GM23338 (cell line): ENCODE data around the gene COPS4. TPM values are rescaled to one million over a fixed set of nuclear protein-coding genes. Genes with fewer than 3 reads are reported as not detected.

Experiments used
- ATAC-seq: fragments of 200-7000 bp; cut with Tn5 transposase; 3 replicates; pipeline ENCODE4 v1.9.1; 2020
- DNase-seq: peaks from one replicate; pipeline ENCODE4 v3.0.0-alpha.2; 2015; ENCODE audit warnings: low spot score
- H2AFZ ChIP-seq: fragments of 200-600 bp; sonication (generic); 2 replicates; pipeline ENCODE4 v1.8.0; 2016; ENCODE audit warnings: antibody characterized with exemption, mild to moderate bottlenecking, moderate library complexity
- H3F3A ChIP-seq: fragments of 200-600 bp; sonication (generic); replicated peaks from 2 replicates; pipeline ENCODE4 v1.8.0; 2017; ENCODE audit warnings: antibody characterized with exemption, mixed run types, low read depth
- H3K27ac ChIP-seq: fragments of 200-600 bp; sonication (generic); 2 replicates; pipeline ENCODE4 v1.6.1; 2016; ENCODE audit warnings: low read depth
- H3K27me3 ChIP-seq: fragments of 200-600 bp; sonication (generic); 2 replicates; pipeline ENCODE4 v1.8.0; 2016; ENCODE audit warnings: mild to moderate bottlenecking, mixed run types, moderate library complexity; ENCODE audit not compliant: insufficient read depth
- H3K36me3 ChIP-seq: fragments of 200-600 bp; sonication (generic); 2 replicates; pipeline ENCODE4 v1.8.0; 2016; ENCODE audit warnings: mild to moderate bottlenecking; ENCODE audit not compliant: insufficient read depth
- H3K4me1 ChIP-seq: fragments of 200-600 bp; sonication (generic); 2 replicates; pipeline ENCODE4 v1.8.0; 2016; ENCODE audit warnings: mild to moderate bottlenecking, moderate library complexity; ENCODE audit not compliant: insufficient read depth
- H3K4me2 ChIP-seq: fragments of 200-600 bp; sonication (generic); 2 replicates; pipeline ENCODE4 v1.7.1; 2017; ENCODE audit warnings: mixed run types
- H3K4me3 ChIP-seq: fragments of 200-600 bp; sonication (generic); 2 replicates; pipeline ENCODE4 v1.6.1; 2016; ENCODE audit warnings: mixed run types
- H3K79me2 ChIP-seq: fragments of 200-600 bp; sonication (generic); replicated peaks from 2 replicates; pipeline ENCODE4 v1.8.0; 2017; ENCODE audit warnings: mild to moderate bottlenecking; ENCODE audit not compliant: insufficient read depth
- H3K9me2 ChIP-seq: fragments of 200-600 bp; sonication (generic); 2 replicates; pipeline ENCODE4 v1.8.0; 2017; ENCODE audit not compliant: insufficient read depth
- H4K20me1 ChIP-seq: fragments of 200-600 bp; sonication (generic); replicated peaks from 2 replicates; pipeline ENCODE4 v1.8.0; 2017; ENCODE audit warnings: mild to moderate bottlenecking; ENCODE audit not compliant: insufficient read depth
- H3K27ac Mint-ChIP-seq: 2 replicates; pipeline ENCODE4 v1.8.0; 2020; ENCODE audit warnings: inconsistent platforms, mild to moderate bottlenecking, moderate library complexity, mixed read lengths
- H3K27me3 Mint-ChIP-seq: 3 replicates; pipeline ENCODE4 v1.8.0; 2022; ENCODE audit warnings: low read depth, mild to moderate bottlenecking, moderate library complexity, mixed read lengths, inconsistent platforms; ENCODE audit not compliant: insufficient read depth, poor library complexity
- H3K36me3 Mint-ChIP-seq: 3 replicates; pipeline ENCODE4 v1.8.0; 2021; ENCODE audit warnings: low read depth, mild to moderate bottlenecking, inconsistent platforms, moderate library complexity, mixed read lengths
- H3K4me1 Mint-ChIP-seq: 3 replicates; pipeline ENCODE4 v1.8.0; 2020; ENCODE audit warnings: mild to moderate bottlenecking, inconsistent platforms, mixed read lengths
- H3K4me3 Mint-ChIP-seq: 3 replicates; pipeline ENCODE4 v1.8.0; 2021; ENCODE audit warnings: moderate library complexity, mild to moderate bottlenecking, inconsistent platforms, mixed read lengths
- H3K9me3 Mint-ChIP-seq: 3 replicates; pipeline ENCODE4 v1.8.0; 2020; ENCODE audit warnings: moderate library complexity, mild to moderate bottlenecking, inconsistent platforms, mixed read lengths
- EZH2 ChIP-seq: fragments of 200-600 bp; sonication (generic); IDR thresholded peaks from one replicate; pipeline ENCODE4 v1.8.0; 2017; ENCODE audit warnings: antibody characterized with exemption, mild to moderate bottlenecking, low read depth; ENCODE audit not compliant: unreplicated experiment
- JUNB ChIP-seq: IDR thresholded peaks from one replicate; pipeline ENCODE4 v1.6.1; 2016; ENCODE audit warnings: antibody characterized with exemption; ENCODE audit not compliant: unreplicated experiment
- POLR2AphosphoS5 ChIP-seq: IDR thresholded peaks from 2 replicates; pipeline ENCODE4 v1.6.1; 2016; ENCODE audit warnings: antibody characterized with exemption, low read depth
- STAT1 ChIP-seq: IDR thresholded peaks from one replicate; pipeline ENCODE4 v1.6.1; 2016; ENCODE audit warnings: antibody characterized with exemption; ENCODE audit not compliant: unreplicated experiment
- ZNF114 ChIP-seq: fragments of 250-450 bp; sonication (Bioruptor Pico); IDR thresholded peaks from 2 replicates; pipeline ENCODE4 v1.5.0; 2020; ENCODE audit warnings: mild to moderate bottlenecking, moderate library complexity
- ZNF331 ChIP-seq: fragments of 250-450 bp; sonication (Bioruptor Pico); IDR thresholded peaks from 2 replicates; pipeline ENCODE4 v1.5.0; 2020; ENCODE audit warnings: low read depth, mild to moderate bottlenecking, moderate library complexity
- polyA plus RNA-seq: library from polyadenylated mRNA; unstranded; fragments of >200 nt; fragmentation: Nextera tagmentation; extraction: Ambion mirVana; gene quantifications from 2 replicates; pipeline ENCODE4 v1.2.1, GENCODE V29; 2016
- total RNA-seq: library from RNA; depleted of rRNA; stranded (reverse); fragments of >200 nt; shearing (Covaris generic); gene quantifications from 2 replicates; pipeline ENCODE4 v1.2.3, GENCODE V29; 2014
- TF ChIP-seq, protein P1 (sequence below): IDR thresholded peaks from one replicate; pipeline ENCODE4 v1.6.1; 2018; ENCODE audit warnings: antibody characterized with exemption; ENCODE audit not compliant: unreplicated experiment
- TF ChIP-seq, protein P2 (sequence below): IDR thresholded peaks from 2 replicates; pipeline ENCODE4 v1.6.1; 2016; ENCODE audit warnings: antibody characterized with exemption
- TF ChIP-seq, protein P3 (sequence below), 2 experiments: fragments of 200-600 bp in 1 of 2; sonication (generic) in 1 of 2; conservative IDR thresholded peaks; 2 replicates each; pipeline versions ENCODE4 v1.5.1 to v1.6.1; 2016 to 2017; ENCODE audit warnings: antibody characterized with exemption in 2 of 2, low read depth in 2 of 2, mild to moderate bottlenecking in 2 of 2, moderate library complexity in 1 of 2

COPS4 gene
- total and polyA plus RNA-seq, 2 experiments from 2014 or later, result 23.7 to 46.6 TPM

DNA sequence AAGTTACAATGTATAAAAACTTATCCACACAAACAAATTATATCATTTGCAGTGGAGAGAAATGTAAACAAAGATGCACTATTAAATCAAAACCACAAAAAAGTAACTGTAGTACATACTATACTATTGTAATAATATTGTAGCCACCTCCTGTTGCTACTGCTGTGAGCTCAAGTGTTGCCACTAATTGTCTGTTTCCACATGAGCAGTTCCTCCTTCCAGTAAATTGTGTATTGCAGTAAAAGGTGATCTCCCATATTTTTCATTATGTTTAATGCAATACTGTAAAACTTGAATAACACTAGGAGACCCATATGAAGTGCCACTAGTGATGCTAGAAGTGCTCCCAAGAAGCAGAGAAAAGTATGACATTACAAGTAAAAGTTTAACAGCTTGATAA is 36.1 kb upstream of the COPS4 start:
- Histone ChIP-seq H3K4me1 (no peaks in the 10 kb centered on the region), H3K9me2 (no peaks in the 10 kb centered on the region), H3K4me3 (no peak overlapping the region), H3F3A (no peaks in the 10 kb centered on the region), H2AFZ (no peak overlapping the region), H3K27me3 (no peaks in the 10 kb centered on the region), H4K20me1 (no peaks in the 10 kb centered on the region), H3K27ac (no peak overlapping the region), H3K79me2 (peaks cover 13% of the 10 kb centered on the region), H3K4me2 (no peak overlapping the region), H3K36me3 (no peaks in the 10 kb centered on the region)
- Mint-ChIP-seq H3K27me3 (no peaks in the 10 kb centered on the region), H3K36me3 (no peaks in the 10 kb centered on the region), H3K9me3 (no peaks in the 10 kb centered on the region), H3K27ac (no peak overlapping the region), H3K4me3 (no peak overlapping the region), H3K4me1 (no peaks in the 10 kb centered on the region)
- no peak for ATAC-seq
- TF ChIP-seq EZH2 (no peak), JUNB (no peak), STAT1 (no peak), ZNF331 (CRISPR knock-in tag) (no peak)
- TF ChIP-seq, protein P1, sequence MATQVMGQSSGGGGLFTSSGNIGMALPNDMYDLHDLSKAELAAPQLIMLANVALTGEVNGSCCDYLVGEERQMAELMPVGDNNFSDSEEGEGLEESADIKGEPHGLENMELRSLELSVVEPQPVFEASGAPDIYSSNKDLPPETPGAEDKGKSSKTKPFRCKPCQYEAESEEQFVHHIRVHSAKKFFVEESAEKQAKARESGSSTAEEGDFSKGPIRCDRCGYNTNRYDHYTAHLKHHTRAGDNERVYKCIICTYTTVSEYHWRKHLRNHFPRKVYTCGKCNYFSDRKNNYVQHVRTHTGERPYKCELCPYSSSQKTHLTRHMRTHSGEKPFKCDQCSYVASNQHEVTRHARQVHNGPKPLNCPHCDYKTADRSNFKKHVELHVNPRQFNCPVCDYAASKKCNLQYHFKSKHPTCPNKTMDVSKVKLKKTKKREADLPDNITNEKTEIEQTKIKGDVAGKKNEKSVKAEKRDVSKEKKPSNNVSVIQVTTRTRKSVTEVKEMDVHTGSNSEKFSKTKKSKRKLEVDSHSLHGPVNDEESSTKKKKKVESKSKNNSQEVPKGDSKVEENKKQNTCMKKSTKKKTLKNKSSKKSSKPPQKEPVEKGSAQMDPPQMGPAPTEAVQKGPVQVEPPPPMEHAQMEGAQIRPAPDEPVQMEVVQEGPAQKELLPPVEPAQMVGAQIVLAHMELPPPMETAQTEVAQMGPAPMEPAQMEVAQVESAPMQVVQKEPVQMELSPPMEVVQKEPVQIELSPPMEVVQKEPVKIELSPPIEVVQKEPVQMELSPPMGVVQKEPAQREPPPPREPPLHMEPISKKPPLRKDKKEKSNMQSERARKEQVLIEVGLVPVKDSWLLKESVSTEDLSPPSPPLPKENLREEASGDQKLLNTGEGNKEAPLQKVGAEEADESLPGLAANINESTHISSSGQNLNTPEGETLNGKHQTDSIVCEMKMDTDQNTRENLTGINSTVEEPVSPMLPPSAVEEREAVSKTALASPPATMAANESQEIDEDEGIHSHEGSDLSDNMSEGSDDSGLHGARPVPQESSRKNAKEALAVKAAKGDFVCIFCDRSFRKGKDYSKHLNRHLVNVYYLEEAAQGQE, result no peak
- no peak for DNase-seq

DNA sequence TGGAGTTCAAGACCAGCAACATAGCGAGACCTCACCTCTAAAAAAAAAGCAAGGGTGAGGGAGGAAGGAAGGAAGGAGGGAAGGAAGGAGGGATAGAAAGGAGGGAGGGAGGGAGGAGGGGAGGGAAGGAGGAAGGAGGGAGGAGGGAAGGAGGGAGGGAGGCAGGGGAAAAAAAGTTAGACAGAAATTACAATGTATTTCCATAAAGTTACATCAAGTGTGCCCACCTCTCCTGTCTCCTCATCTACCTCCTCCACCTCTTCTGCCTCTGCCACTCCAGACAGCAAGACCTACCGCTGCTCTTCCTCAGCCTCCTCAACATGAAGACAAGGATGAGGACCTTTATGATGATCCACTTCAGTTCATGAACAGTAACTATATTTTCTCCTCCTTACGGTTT is 32.7 kb upstream of the COPS4 start:
- Mint-ChIP-seq H3K27me3 (peaks cover 4% of the 10 kb centered on the region), H3K4me1 (peaks cover 2% of the 10 kb centered on the region; the same call in 1 of the 3 replicates), H3K9me3 (no peaks in the 10 kb centered on the region), H3K36me3 (no peaks in the 10 kb centered on the region), H3K4me3 (no peak overlapping the region), H3K27ac (no peak overlapping the region; the same call in 1 of the 2 replicates)
- Histone ChIP-seq H3K4me3 (no peak overlapping the region), H3K27me3 (no peaks in the 10 kb centered on the region), H2AFZ (no peak overlapping the region), H3K36me3 (no peaks in the 10 kb centered on the region), H3K9me2 (no peaks in the 10 kb centered on the region), H3F3A (no peaks in the 10 kb centered on the region), H3K4me2 (no peak overlapping the region), H4K20me1 (no peaks in the 10 kb centered on the region), H3K27ac (no peak overlapping the region), H3K79me2 (peaks cover 35% of the 10 kb centered on the region), H3K4me1 (no peaks in the 10 kb centered on the region)
- ATAC-seq, result no peak
- no peak for DNase-seq
- TF ChIP-seq STAT1 (no peak), ZNF114 (no peak), JUNB (no peak), POLR2AphosphoS5 (no peak)
- TF ChIP-seq, protein P2, sequence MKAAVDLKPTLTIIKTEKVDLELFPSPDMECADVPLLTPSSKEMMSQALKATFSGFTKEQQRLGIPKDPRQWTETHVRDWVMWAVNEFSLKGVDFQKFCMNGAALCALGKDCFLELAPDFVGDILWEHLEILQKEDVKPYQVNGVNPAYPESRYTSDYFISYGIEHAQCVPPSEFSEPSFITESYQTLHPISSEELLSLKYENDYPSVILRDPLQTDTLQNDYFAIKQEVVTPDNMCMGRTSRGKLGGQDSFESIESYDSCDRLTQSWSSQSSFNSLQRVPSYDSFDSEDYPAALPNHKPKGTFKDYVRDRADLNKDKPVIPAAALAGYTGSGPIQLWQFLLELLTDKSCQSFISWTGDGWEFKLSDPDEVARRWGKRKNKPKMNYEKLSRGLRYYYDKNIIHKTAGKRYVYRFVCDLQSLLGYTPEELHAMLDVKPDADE, result no peak
- TF ChIP-seq, protein P3, sequence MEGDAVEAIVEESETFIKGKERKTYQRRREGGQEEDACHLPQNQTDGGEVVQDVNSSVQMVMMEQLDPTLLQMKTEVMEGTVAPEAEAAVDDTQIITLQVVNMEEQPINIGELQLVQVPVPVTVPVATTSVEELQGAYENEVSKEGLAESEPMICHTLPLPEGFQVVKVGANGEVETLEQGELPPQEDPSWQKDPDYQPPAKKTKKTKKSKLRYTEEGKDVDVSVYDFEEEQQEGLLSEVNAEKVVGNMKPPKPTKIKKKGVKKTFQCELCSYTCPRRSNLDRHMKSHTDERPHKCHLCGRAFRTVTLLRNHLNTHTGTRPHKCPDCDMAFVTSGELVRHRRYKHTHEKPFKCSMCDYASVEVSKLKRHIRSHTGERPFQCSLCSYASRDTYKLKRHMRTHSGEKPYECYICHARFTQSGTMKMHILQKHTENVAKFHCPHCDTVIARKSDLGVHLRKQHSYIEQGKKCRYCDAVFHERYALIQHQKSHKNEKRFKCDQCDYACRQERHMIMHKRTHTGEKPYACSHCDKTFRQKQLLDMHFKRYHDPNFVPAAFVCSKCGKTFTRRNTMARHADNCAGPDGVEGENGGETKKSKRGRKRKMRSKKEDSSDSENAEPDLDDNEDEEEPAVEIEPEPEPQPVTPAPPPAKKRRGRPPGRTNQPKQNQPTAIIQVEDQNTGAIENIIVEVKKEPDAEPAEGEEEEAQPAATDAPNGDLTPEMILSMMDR (conservative IDR thresholded peaks at IDR 0.05; ENCODE audit: low read depth in 2 of 2), result no peak
- TF ChIP-seq, protein P1, result no peak
